NCI-H146 treated with DMSO at 0.1 percent for 48 hours (cell line): ENCODE data around the gene CFL1.
"Not testable (repeated sequence)": the region's sequence is repeated elsewhere in the genome, so short reads cannot be mapped to it uniquely, and the experiment has no call there.

Experiments used
- DNase-seq: peaks from one replicate; lab custom pipeline; 2025; ENCODE audit not compliant: unreplicated experiment; lab: John Stamatoyannopoulos, UW

Gene CFL1

GRCh38 chr11:65844231-65844872 lies 13.6 kb downstream of the CFL1 start:
- DNase-seq: peak; percentile 26

- no peak for DNase-seq
Measured at GRCh38 chr11:65843811-65844210, 14.2 kb downstream of the CFL1 start.

- no peak for DNase-seq
Measured at GRCh38 chr11:65842144-65842543, 15.8 kb downstream of the CFL1 start.

- DNase-seq: no peak
Measured at GRCh38 chr11:65834202-65834601, 23.8 kb downstream of the CFL1 start.

GRCh38 chr11:65833297-65834030 lies 24.5 kb downstream of the CFL1 start, which contains the start of gene SNX32:
Gene SNX32, plus strand, starts transcription at chr11:65833963. Its CDS starts 103 bp downstream, at chr11:65834066.
- peak; percentile 84 for DNase-seq

GRCh38 chr11:65832231-65832630 lies 25.7 kb downstream of the CFL1 start:
- not testable (repeated sequence) for DNase-seq

GRCh38 chr11:65829459-65829858 lies 28.5 kb downstream of the CFL1 start:
- DNase-seq: no peak

GRCh38 chr11:65826984-65827735 lies 30.8 kb downstream of the CFL1 start:
- DNase-seq: peak; percentile 10

- no peak for DNase-seq
Measured at GRCh38 chr11:65822776-65823528, 35.0 kb downstream of the CFL1 start.

GRCh38 chr11:65821107-65821506 lies 36.9 kb downstream of the CFL1 start:
- DNase-seq: peak; percentile 88

- peak; percentile 76 for DNase-seq
Measured at GRCh38 chr11:65817835-65818680, 39.9 kb downstream of the CFL1 start.

GRCh38 chr11:65817312-65817834 lies 40.6 kb downstream of the CFL1 start:
- DNase-seq: no peak

- no peak for DNase-seq
Measured at GRCh38 chr11:65816696-65817095, 41.3 kb downstream of the CFL1 start.

GRCh38 chr11:65814986-65815565 lies 42.9 kb downstream of the CFL1 start:
- DNase-seq: no peak

- DNase-seq: no peak
Measured at GRCh38 chr11:65814131-65814985, 43.6 kb downstream of the CFL1 start.

- no peak for DNase-seq
Measured at GRCh38 chr11:65811764-65812475, 46.1 kb downstream of the CFL1 start.

GRCh38 chr11:65810046-65810868 lies 47.7 kb downstream of the CFL1 start:
- DNase-seq: no peak
